HG02973 (cell line): ENCODE measurements around the gene ARHGAP26.

ENCODE experiments used
- ATAC-seq: cut with Tn5 transposase; IDR thresholded peaks from one replicate; pipeline ENCODE4 v1.9.1; 2021; ENCODE audit warnings: moderate library complexity; ENCODE audit not compliant: unreplicated experiment

ARHGAP26 gene

GRCh38 chr5:143149759-143150158 is 379.6 kb downstream of the ARHGAP26 start:
- ATAC-seq: no peak

GRCh38 chr5:143151056-143151700 is 381.0 kb downstream of the ARHGAP26 start:
- no peak for ATAC-seq

GRCh38 chr5:143152445-143152844 is 382.3 kb downstream of the ARHGAP26 start:
- ATAC-seq: no peak

- ATAC-seq: no peak
Observed at GRCh38 chr5:143153332-143154119, 383.3 kb downstream of the ARHGAP26 start.

- ATAC-seq: no peak
Observed at GRCh38 chr5:143154510-143155370, 384.6 kb downstream of the ARHGAP26 start.

- no peak for ATAC-seq
Observed at GRCh38 chr5:143155455-143155854, 385.3 kb downstream of the ARHGAP26 start.

GRCh38 chr5:143156086-143156485 is 385.9 kb downstream of the ARHGAP26 start:
- ATAC-seq: no peak

GRCh38 chr5:143156572-143156971 is 386.4 kb downstream of the ARHGAP26 start:
- ATAC-seq: no peak

GRCh38 chr5:143159031-143159430 is 388.9 kb downstream of the ARHGAP26 start:
- ATAC-seq: no peak

GRCh38 chr5:143161885-143162540 is 391.8 kb downstream of the ARHGAP26 start:
- no peak for ATAC-seq

GRCh38 chr5:143162810-143163209 is 392.6 kb downstream of the ARHGAP26 start:
- ATAC-seq: no peak

- no peak for ATAC-seq
Observed at GRCh38 chr5:143164557-143164956, 394.4 kb downstream of the ARHGAP26 start.

GRCh38 chr5:143165049-143165880 is 395.1 kb downstream of the ARHGAP26 start:
- ATAC-seq: no peak

GRCh38 chr5:143166090-143166489 is 395.9 kb downstream of the ARHGAP26 start:
- ATAC-seq: no peak

GRCh38 chr5:143166661-143167420 is 396.7 kb downstream of the ARHGAP26 start:
- no peak for ATAC-seq

GRCh38 chr5:143168171-143168741 is 398.1 kb downstream of the ARHGAP26 start:
- ATAC-seq: no peak

GRCh38 chr5:143168921-143169810 is 399.0 kb downstream of the ARHGAP26 start:
- no peak for ATAC-seq

GRCh38 chr5:143170104-143170503 is 399.9 kb downstream of the ARHGAP26 start:
- ATAC-seq: no peak
